Activated T-helper 9 cell treated with anti-CD3 and anti-CD28 coated beads, Interleukin-2, amount 50 U/mL, for 16 hours (primary cell): ENCODE results near the gene SLCO4C1.
"Not testable (repeated sequence)": the region's sequence is repeated elsewhere in the genome, so short reads cannot be mapped to it uniquely, and the experiment has no call there.

Source experiments
- DNase-seq: peaks from one replicate; pipeline ENCODE4 v3.0.0-alpha.2; 2020; ENCODE audit warnings: low read depth

Gene SLCO4C1

GRCh38 chr5:102296178-102296817 lies at the start of gene SLCO4C1:
TSS of gene SLCO4C1 (minus strand) at chr5:102296284. CDS start at chr5:102296262, 22 bp downstream.
- DNase-seq: peak; percentile 54

- DNase-seq: no peak
Observed at GRCh38 chr5:102341681-102342288, 45.7 kb upstream of the SLCO4C1 start.

GRCh38 chr5:102324714-102325113 lies 28.6 kb upstream of the SLCO4C1 start:
- no peak for DNase-seq

GRCh38 chr5:102318801-102319200 lies 22.7 kb upstream of the SLCO4C1 start:
- not testable (repeated sequence) for DNase-seq

GRCh38 chr5:102314328-102314727 lies 18.2 kb upstream of the SLCO4C1 start:
- no peak for DNase-seq

GRCh38 chr5:102313912-102314311 lies 17.8 kb upstream of the SLCO4C1 start:
- no peak for DNase-seq

- no peak for DNase-seq
Observed at GRCh38 chr5:102312586-102313370, 16.7 kb upstream of the SLCO4C1 start.

- no peak for DNase-seq
Observed at GRCh38 chr5:102309586-102309985, 13.5 kb upstream of the SLCO4C1 start.

GRCh38 chr5:102307232-102307631 lies 11.1 kb upstream of the SLCO4C1 start:
- DNase-seq: no peak

GRCh38 chr5:102306121-102306520 lies 10.0 kb upstream of the SLCO4C1 start:
- no peak for DNase-seq

GRCh38 chr5:102295534-102296177 lies 428 bp downstream of the SLCO4C1 start:
- DNase-seq: no peak

GRCh38 chr5:102294886-102295395 lies 1.1 kb downstream of the SLCO4C1 start:
- no peak for DNase-seq

GRCh38 chr5:102290004-102290403 lies 6.1 kb downstream of the SLCO4C1 start:
- DNase-seq: no peak

GRCh38 chr5:102289251-102289899 lies 6.7 kb downstream of the SLCO4C1 start:
- no peak for DNase-seq

- no peak for DNase-seq
Observed at GRCh38 chr5:102288630-102289029, 7.5 kb downstream of the SLCO4C1 start.

GRCh38 chr5:102286476-102286875 lies 9.6 kb downstream of the SLCO4C1 start:
- DNase-seq: no peak

- no peak for DNase-seq
Observed at GRCh38 chr5:102283102-102283797, 12.8 kb downstream of the SLCO4C1 start.

- DNase-seq: no peak
Observed at GRCh38 chr5:102279711-102280110, 16.4 kb downstream of the SLCO4C1 start.

GRCh38 chr5:102278231-102278630 lies 17.9 kb downstream of the SLCO4C1 start:
- DNase-seq: no peak

GRCh38 chr5:102277144-102277543 lies 18.9 kb downstream of the SLCO4C1 start:
- no peak for DNase-seq

GRCh38 chr5:102271759-102272158 lies 24.3 kb downstream of the SLCO4C1 start:
- no peak for DNase-seq
